Measurements from ENCODE around the gene DDX10.

The DDX10 gene

DNA sequence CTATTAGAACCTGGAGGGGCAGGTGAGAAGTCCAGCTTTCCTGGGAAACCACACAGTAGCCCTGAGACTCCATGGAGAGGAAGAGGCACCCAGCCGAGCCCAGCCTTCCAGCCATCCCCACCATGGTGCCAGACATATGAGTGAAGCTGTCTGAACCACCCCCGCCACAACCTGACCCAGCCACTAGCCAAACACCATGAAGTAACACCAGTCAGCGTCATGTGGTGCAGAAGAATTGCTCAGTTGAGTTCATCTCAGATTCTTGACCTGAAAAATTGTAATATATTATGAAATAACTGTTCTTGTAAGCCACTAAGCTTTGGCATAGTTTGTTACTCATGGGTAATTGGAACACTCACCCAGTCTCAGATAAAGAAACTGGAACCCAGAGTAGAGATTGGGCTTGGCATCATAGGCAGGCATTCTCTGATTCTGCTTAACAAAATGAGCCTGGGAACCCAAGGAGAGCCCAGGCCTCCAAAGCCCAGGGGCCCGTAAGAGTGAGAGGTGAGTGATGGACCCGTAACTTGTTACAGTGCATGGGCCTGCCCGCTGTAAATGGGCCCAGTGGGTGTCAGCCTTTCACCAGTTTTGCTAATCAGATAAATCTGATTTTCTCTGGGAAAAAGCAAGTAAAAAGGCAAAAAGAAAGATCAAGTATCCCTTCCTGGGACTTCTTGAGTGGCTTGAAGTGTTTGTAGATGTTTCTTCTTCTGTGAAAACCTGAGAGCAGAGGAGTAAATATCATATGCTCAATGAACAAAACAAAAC is 305.5 kb downstream of the DDX10 start:
- no peak for DNase-seq (ENCODE audit: low spot score in 2 of 2)
- H3K9me3 Mint-ChIP-seq = no peaks in the 10 kb centered on the region
- no peak overlapping the region for H3K4me3 Mint-ChIP-seq
- no peak for ATAC-seq
- no peak overlapping the region for H3K27ac Mint-ChIP-seq
- no peaks in the 10 kb centered on the region for H3K4me1 Mint-ChIP-seq
- H3K36me3 Mint-ChIP-seq = no peaks in the 10 kb centered on the region

DNA sequence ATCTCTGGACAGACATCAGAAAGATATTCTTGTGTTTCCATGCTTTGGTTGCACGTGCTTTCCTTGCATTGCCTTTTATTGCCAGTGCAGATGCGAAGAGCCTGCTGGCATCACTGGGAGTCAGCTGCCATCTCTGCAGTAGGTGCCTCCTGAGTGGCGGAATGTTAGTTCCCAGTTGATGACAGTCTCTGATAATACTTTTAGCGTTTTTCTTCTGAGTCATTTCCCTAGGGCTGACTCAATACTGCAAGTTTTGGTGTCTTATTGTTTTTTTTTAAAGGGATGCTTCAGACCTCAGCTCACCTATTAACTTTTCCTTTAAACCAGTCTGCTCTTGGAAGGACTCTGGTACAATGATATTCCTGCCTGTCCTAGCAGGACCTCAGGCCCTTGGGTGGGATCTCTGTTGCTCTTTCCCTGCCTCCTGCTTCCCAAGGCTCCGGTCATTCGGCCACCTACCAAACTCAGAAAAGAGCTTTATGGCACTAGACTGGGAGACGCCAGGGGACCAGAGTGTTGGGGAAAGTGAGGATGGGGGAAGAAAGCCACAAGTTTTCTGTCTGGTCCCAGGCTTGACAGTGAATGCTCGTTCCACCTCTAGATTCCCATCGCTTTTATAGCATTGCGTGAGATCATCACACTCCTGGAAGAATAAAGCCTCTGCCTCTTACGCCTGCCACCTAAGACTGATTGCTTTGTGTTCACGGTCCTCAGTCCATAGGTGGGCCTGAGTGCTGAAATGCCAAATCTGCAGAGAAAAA is 308.7 kb downstream of the DDX10 start:
- DNase-seq (ENCODE audit: low spot score in 2 of 2) (no peak), ATAC-seq (peak; percentile 56)
- no peaks in the 10 kb centered on the region for H3K4me1 Mint-ChIP-seq
- no peak overlapping the region for H3K27ac Mint-ChIP-seq
- H3K4me3 Mint-ChIP-seq = no peak overlapping the region
- no peaks in the 10 kb centered on the region for H3K9me3 Mint-ChIP-seq
- H3K36me3 Mint-ChIP-seq = no peaks in the 10 kb centered on the region

DNA sequence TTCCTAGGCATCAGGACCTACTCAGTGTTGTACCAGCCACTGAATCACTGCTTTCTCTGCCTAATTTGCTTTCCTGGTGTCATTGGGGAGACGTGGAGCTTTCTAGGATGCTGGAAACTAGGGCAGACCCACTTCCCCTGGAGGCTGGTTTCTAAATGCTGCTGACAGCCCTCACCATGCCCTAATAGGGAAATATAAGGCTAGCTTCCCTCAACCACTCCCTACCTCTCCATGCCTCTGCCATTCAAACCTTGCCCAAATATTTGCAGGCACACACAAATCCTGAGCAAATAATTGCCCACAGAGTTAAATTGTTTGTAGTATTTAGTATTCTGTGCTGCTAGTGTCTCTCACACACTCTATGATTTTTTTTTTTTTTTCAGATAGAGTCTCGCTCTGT is 310.2 kb downstream of the DDX10 start:
- DNase-seq (ENCODE audit: low spot score in 2 of 2) (no peak), ATAC-seq (no peak)
- Mint-ChIP-seq H3K4me1 (no peaks in the 10 kb centered on the region), H3K36me3 (no peaks in the 10 kb centered on the region), H3K9me3 (no peaks in the 10 kb centered on the region), H3K27ac (no peak overlapping the region), H3K4me3 (no peak overlapping the region)

DNA sequence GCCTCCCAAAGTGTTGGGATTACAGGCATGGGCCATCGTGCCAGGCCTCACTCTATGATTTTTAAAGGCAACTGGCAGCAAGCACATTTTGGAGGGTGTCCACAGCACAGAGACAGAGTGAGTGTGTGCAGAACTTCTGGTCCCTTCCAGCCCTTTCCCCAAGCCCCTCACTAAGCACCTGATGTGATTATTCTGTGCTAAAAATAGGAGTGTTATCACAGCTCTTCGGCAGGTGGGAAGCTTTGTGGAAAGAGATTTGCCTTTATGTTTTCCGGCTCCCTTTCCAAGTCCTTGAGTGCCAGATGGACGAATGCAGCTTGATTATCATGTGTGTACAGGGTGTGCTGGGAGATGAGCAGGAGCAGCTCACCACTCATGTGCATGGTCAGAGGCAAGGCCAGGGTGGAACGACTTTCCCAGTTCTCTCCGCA is 310.8 kb downstream of the DDX10 start:
- H3K9me3 Mint-ChIP-seq = no peaks in the 10 kb centered on the region
- no peaks in the 10 kb centered on the region for H3K4me1 Mint-ChIP-seq
- DNase-seq (ENCODE audit: low spot score in 2 of 2) = no peak
- H3K27ac Mint-ChIP-seq = no peak overlapping the region
- H3K4me3 Mint-ChIP-seq = no peak overlapping the region
- no peak for ATAC-seq
- no peaks in the 10 kb centered on the region for H3K36me3 Mint-ChIP-seq

DNA sequence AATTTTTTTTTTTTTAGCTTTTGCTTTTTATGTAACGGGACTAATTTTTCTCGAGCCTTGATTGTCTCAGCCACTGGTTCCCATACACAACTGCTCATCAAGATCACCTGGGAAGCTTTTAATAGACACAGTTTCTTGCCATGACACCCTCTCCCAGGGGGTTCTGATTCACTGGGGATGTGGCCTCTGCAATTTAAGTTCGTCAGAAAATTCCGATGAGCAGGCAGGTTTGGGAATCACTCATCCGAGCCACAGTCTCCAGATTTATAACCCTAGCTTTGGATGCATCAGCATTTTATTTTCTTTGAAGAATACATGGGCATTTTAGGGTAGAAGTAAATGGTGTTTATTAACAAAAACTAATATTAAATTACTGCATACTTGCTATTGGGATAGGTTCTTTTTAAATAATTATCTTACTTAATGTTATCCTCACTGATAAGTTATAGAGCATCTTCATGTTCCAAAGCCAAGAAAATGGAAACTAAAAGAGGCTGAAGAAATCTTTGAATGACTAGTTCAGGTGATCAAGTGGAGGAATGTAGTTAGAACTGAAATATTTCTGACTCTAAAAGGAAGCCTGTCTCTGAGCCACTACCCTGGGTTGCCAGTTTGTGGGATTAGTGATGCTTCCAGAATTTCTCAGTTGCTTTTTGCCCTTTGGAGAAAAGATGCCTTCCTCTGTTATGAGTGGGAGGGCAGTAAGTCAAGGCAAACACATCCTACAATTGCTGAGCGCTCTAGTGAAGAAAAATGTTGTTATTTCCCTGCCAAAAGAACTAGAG is 319.0 kb downstream of the DDX10 start:
- DNase-seq (ENCODE audit: low spot score in 2 of 2) (no peak), ATAC-seq (no peak)
- no peaks in the 10 kb centered on the region for H3K9me3 Mint-ChIP-seq
- no peaks in the 10 kb centered on the region for H3K4me1 Mint-ChIP-seq
- H3K27ac Mint-ChIP-seq = no peak overlapping the region
- no peak overlapping the region for H3K4me3 Mint-ChIP-seq
- H3K36me3 Mint-ChIP-seq = no peaks in the 10 kb centered on the region

DNA sequence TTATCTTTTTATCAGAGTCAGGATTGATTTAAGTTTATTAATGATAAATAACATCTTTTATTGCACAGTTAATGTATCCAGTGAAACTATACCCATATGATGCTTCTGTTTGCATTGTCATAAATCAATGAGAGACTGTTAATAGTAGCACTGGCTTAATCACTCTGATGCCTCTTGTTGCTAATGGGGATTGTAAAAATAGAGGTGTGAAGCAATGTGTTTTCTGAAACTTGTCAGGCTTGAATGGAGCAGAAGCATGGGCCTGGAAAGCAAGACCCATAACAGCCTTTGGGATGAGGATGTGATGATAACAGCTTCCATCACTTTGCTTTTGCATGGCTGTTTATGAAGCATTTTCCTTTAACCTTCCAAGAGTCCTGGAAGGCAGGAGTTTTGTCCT is 319.7 kb downstream of the DDX10 start:
- H3K27ac Mint-ChIP-seq = no peak overlapping the region
- DNase-seq (ENCODE audit: low spot score in 2 of 2) (no peak), ATAC-seq (no peak)
- no peaks in the 10 kb centered on the region for H3K36me3 Mint-ChIP-seq
- H3K4me1 Mint-ChIP-seq = no peaks in the 10 kb centered on the region
- no peak overlapping the region for H3K4me3 Mint-ChIP-seq
- no peaks in the 10 kb centered on the region for H3K9me3 Mint-ChIP-seq

DNA sequence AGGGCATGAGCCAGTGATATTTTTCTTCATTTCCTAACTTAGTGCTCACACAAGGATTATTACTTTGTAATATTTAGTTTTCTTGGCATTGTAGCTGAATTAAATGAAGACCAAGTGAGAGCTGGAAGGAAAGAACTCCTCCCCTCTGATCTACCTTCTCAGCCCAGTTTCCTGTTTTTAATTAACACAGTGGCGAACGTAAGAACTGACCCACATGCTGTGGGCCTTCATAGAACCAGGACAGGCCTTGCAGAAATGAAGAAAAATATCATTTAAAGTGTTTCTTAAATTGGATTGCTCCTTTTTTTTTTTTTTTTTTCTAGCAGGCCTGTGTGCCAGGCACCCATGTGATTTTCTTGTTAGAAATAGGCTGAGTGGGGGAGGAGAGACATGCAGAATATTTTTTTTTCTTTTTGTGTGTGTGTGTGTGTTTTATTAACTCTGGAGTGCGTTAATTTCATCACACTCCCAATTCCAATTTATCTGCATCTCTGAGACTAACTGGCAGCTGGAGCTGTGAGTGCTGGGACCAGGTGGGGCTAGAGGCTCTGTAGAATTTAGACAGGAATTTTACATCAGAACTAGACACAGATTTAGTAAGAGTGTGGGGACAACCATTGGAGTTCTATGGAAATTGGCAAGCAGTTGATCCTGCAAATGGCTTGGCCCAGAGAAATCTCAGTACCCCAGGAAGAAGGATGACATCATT is 320.5 kb downstream of the DDX10 start:
- no peaks in the 10 kb centered on the region for H3K9me3 Mint-ChIP-seq
- DNase-seq (ENCODE audit: low spot score in 2 of 2) (no peak), ATAC-seq (no peak)
- no peaks in the 10 kb centered on the region for H3K4me1 Mint-ChIP-seq
- no peaks in the 10 kb centered on the region for H3K36me3 Mint-ChIP-seq
- no peak overlapping the region for H3K4me3 Mint-ChIP-seq
- no peak overlapping the region for H3K27ac Mint-ChIP-seq

DNA sequence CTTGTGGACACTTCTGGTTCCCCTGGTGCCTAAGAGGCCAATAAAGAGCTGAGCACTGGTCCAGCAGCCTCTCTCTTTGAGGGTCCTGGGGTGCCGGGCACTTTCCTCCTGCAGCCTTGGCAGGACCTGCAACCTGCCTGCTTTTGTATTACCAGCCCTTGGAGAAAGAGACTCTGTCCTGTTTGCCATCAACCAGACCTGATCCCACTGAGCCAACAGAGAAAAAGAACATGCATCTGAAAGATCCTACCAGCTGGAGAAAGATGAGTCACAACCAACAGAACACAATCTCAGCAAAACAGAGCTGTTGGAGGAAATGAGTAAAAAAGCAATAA is 321.0 kb downstream of the DDX10 start:
- H3K9me3 Mint-ChIP-seq = no peaks in the 10 kb centered on the region
- no peaks in the 10 kb centered on the region for H3K4me1 Mint-ChIP-seq
- no peaks in the 10 kb centered on the region for H3K36me3 Mint-ChIP-seq
- ATAC-seq (no peak), DNase-seq (ENCODE audit: low spot score in 2 of 2) (no peak)
- no peak overlapping the region for H3K27ac Mint-ChIP-seq
- no peak overlapping the region for H3K4me3 Mint-ChIP-seq

Measured in stimulated activated effector memory CD8-positive, alpha-beta T cell treated with anti-CD3 and anti-CD28 coated beads, Interleukin-12 subunit alpha, Interleukin-12 subunit beta, amount 100 ng/mL, for 72 hours (primary cell).